ENCODE results near the gene RICTOR. TPM values are rescaled to one million over a fixed set of nuclear protein-coding genes. Genes with fewer than 3 reads are reported as not detected.

Gene RICTOR
- total RNA-seq, 2 donors from 2014 or later: 18.7 to 25.1 TPM

- TF ChIP-seq CTCF (IDR thresholded peaks at IDR 0.05): no peak
- no peak for DNase-seq (ENCODE audit: low spot score)
- H3K27me3 ChIP-seq: no peaks in the 10 kb centered on the region
- no peak overlapping the region for H3K27ac ChIP-seq
- no peaks in the 10 kb centered on the region for H3K9me3 ChIP-seq
- peaks cover 0 to 15% of the 10 kb centered on the region in 2 donors for H3K4me1 ChIP-seq
- no peak overlapping the region for H3K4me3 ChIP-seq
- H3K36me3 ChIP-seq: peaks cover 6% of the 10 kb centered on the region
Observed at GRCh38 chr5:39031041-39031440, 43.2 kb downstream of the RICTOR start.

- H3K36me3 ChIP-seq: peaks cover 6% of the 10 kb centered on the region
- DNase-seq (ENCODE audit: low spot score): no peak
- H3K27ac ChIP-seq: no peak overlapping the region
- TF ChIP-seq CTCF (IDR thresholded peaks at IDR 0.05): no peak
- H3K27me3 ChIP-seq: no peaks in the 10 kb centered on the region
- peaks cover 0 to 17% of the 10 kb centered on the region in 2 donors for H3K4me1 ChIP-seq
- H3K4me3 ChIP-seq: no peak overlapping the region
- no peaks in the 10 kb centered on the region for H3K9me3 ChIP-seq
Observed at GRCh38 chr5:39025456-39025855, 48.7 kb downstream of the RICTOR start.

GRCh38 chr5:39024884-39025283, 49.3 kb downstream of the RICTOR start:
- no peaks in the 10 kb centered on the region for H3K9me3 ChIP-seq
- H3K36me3 ChIP-seq: peaks cover 6% of the 10 kb centered on the region
- no peak overlapping the region for H3K27ac ChIP-seq
- no peak for DNase-seq (ENCODE audit: low spot score)
- H3K27me3 ChIP-seq: no peaks in the 10 kb centered on the region
- no peak for TF ChIP-seq CTCF (IDR thresholded peaks at IDR 0.05)
- no peak overlapping the region for H3K4me3 ChIP-seq
- peaks cover 0 to 17% of the 10 kb centered on the region in 2 donors for H3K4me1 ChIP-seq

- H3K9me3 ChIP-seq: no peaks in the 10 kb centered on the region
- no peak for TF ChIP-seq CTCF (IDR thresholded peaks at IDR 0.05)
- no peaks in the 10 kb centered on the region for H3K27me3 ChIP-seq
- no peak overlapping the region for H3K4me3 ChIP-seq
- peaks cover 10% of the 10 kb centered on the region for H3K36me3 ChIP-seq
- H3K4me1 ChIP-seq: peaks cover 0 to 17% of the 10 kb centered on the region in 2 donors
- DNase-seq (ENCODE audit: low spot score): no peak
- H3K27ac ChIP-seq: no peak overlapping the region
Observed at GRCh38 chr5:39024005-39024404, 50.2 kb downstream of the RICTOR start.

- Histone ChIP-seq H3K36me3 (peaks cover 10% of the 10 kb centered on the region), H3K9me3 (no peaks in the 10 kb centered on the region), H3K4me1 (peaks cover 0 to 20% of the 10 kb centered on the region in 2 donors), H3K27ac (no peak overlapping the region), H3K4me3 (no peak overlapping the region), H3K27me3 (no peaks in the 10 kb centered on the region)
- no peak for TF ChIP-seq CTCF (IDR thresholded peaks at IDR 0.05)
- no peak for DNase-seq (ENCODE audit: low spot score)
Observed at GRCh38 chr5:39023121-39023520, 51.1 kb downstream of the RICTOR start.

- TF ChIP-seq CTCF (IDR thresholded peaks at IDR 0.05): no peak
- H3K4me3 ChIP-seq: no peak overlapping the region
- no peak overlapping the region for H3K27ac ChIP-seq
Observed at GRCh38 chr5:39022151-39022550, 52.0 kb downstream of the RICTOR start.

More at GRCh38 chr5:39022151-39022550, 52.0 kb downstream of the RICTOR start:
- H3K36me3 ChIP-seq: peaks cover 10% of the 10 kb centered on the region
- H3K27me3 ChIP-seq: no peaks in the 10 kb centered on the region
- no peaks in the 10 kb centered on the region for H3K9me3 ChIP-seq
- no peak for DNase-seq (ENCODE audit: low spot score)
- H3K4me1 ChIP-seq: peaks cover 0 to 24% of the 10 kb centered on the region in 2 donors
